HCT116 (cell line): ENCODE data around the gene HSD17B7. TPM values are rescaled to one million over a fixed set of nuclear protein-coding genes. Genes with fewer than 3 reads are reported as not detected.

ENCODE experiments used
- ATAC-seq: fragments of 200-7000 bp; cut with Tn5 transposase; 2 replicates; pipeline ENCODE4 v1.9.1; 2020; ENCODE audit warnings: mild to moderate bottlenecking, moderate library complexity
- BruUV-seq: library from RNA; stranded (reverse); fragments of 400-500 nt; replicated peaks from 2 replicates; lab custom pipeline; 2021; lab: Mats Ljungman, UMichigan
- CTCF ChIA-PET: fragments of 300-600 bp; sonication (Branson Sonifier 250); formaldehyde crosslinking; loops from one replicate; lab custom pipeline; 2021; ENCODE audit warnings: antibody characterized with exemption; lab: Charles Lee
- POLR2A ChIA-PET: fragments of 300-600, 350-600 bp; sonication (Branson Sonifier 250); formaldehyde crosslinking; loops from one replicate; lab custom pipeline; 2021; ENCODE audit warnings: antibody characterized with exemption; lab: Charles Lee
- RAD21 ChIA-PET, 2 experiments: fragments of 300-600 bp; sonication (Branson Sonifier 250); formaldehyde crosslinking; loops; one replicate each; lab custom pipeline; 2023; ENCODE audit warnings: low total read pairs in 2 of 2; ENCODE audit not compliant: uncharacterized antibody in 2 of 2, unreplicated experiment in 2 of 2, low non-redundant PET in 1 of 2; lab: Charles Lee
- DNase-seq: peaks from one replicate; pipeline ENCODE4 v3.0.0-alpha.2; 2010; ENCODE audit warnings: low read depth, low spot score
- H2AFZ ChIP-seq: fragments of 200-600 bp; shearing (Covaris generic), sonication (generic); 2 replicates; pipeline ENCODE4 v1.6.1; 2017; ENCODE audit warnings: low read depth, mixed run types, mixed read lengths, antibody characterized with exemption, low read length; ENCODE audit not compliant: poor library complexity, severe bottlenecking
- H3K27ac ChIP-seq: 2 replicates; pipeline ENCODE4 v1.5.1; 2012; ENCODE audit warnings: low read depth, low read length
- H3K27me3 ChIP-seq: fragments of 200-600 bp; sonication (generic); 2 replicates; pipeline ENCODE4 v1.6.1; 2016; ENCODE audit warnings: mixed run types, low read length, mixed read lengths; ENCODE audit not compliant: insufficient read depth
- H3K36me3 ChIP-seq, 2 experiments: fragments of 200-500 bp in 1 of 2; fragments of 200-600 bp in 1 of 2; sonication (Bioruptor generic) in 1 of 2; sonication (generic) in 1 of 2; 2 replicates each; pipeline versions ENCODE4 v1.5.1 to v1.6.1; 2014 to 2016; ENCODE audit warnings: low read length in 2 of 2, inconsistent platforms in 1 of 2, mixed read lengths in 1 of 2, mixed run types in 1 of 2; ENCODE audit not compliant: insufficient read depth in 2 of 2, control insufficient read depth in 1 of 2
- H3K4me1 ChIP-seq, 2 experiments: fragments of 200-600 bp in 1 of 2; sonication (generic) in 1 of 2; 2 replicates each; pipeline versions ENCODE4 v1.5.1 to v1.6.1; 2012 to 2017; ENCODE audit warnings: low read length in 2 of 2, inconsistent platforms in 1 of 2, mild to moderate bottlenecking in 1 of 2, mixed read lengths in 1 of 2, mixed run types in 1 of 2, moderate library complexity in 1 of 2; ENCODE audit not compliant: insufficient read depth in 2 of 2, control insufficient read depth in 1 of 2
- H3K4me2 ChIP-seq: fragments of 200-600 bp; sonication (generic); 2 replicates; pipeline ENCODE4 v1.6.1; 2017; ENCODE audit warnings: mixed run types, low read length, mixed read lengths
- H3K4me3 ChIP-seq, 2 experiments: fragments of 200-600 bp in 1 of 2; sonication (generic) in 1 of 2; replicated peaks in 1 of 2; 2 replicates each; pipeline ENCODE4 v1.5.1; 2011 to 2016; ENCODE audit warnings: low read length in 2 of 2, control low read depth in 1 of 2, low read depth in 1 of 2, mild to moderate bottlenecking in 1 of 2, mixed read lengths in 1 of 2, mixed run types in 1 of 2
- H3K79me2 ChIP-seq: fragments of 200-600 bp; sonication (generic); 2 replicates; pipeline ENCODE4 v1.6.1; 2017; ENCODE audit warnings: mild to moderate bottlenecking, mixed run types, low read length, moderate library complexity, mixed read lengths; ENCODE audit not compliant: insufficient read depth
- H3K9ac ChIP-seq: fragments of 200-600 bp; sonication (generic); 2 replicates; pipeline ENCODE4 v1.6.1; 2016; ENCODE audit warnings: low read length, mixed read lengths
- H3K9me2 ChIP-seq: fragments of 200-600 bp; sonication (generic), shearing (Covaris generic); 2 replicates; pipeline ENCODE4 v1.6.1; 2017; ENCODE audit warnings: mixed run types, mild to moderate bottlenecking, moderate library complexity; ENCODE audit not compliant: insufficient read depth
- H3K9me3 ChIP-seq, 2 experiments: fragments of 200-500 bp in 1 of 2; fragments of 200-600 bp in 1 of 2; sonication (Bioruptor generic) in 1 of 2; sonication (generic) in 1 of 2; 2 replicates each; pipeline ENCODE4 v1.6.1; 2014 to 2017; ENCODE audit warnings: low read length in 2 of 2, mixed read lengths in 2 of 2, inconsistent platforms in 1 of 2, low read depth in 1 of 2, mild to moderate bottlenecking in 1 of 2, mixed run types in 1 of 2, moderate library complexity in 1 of 2; ENCODE audit not compliant: control insufficient read depth in 1 of 2, insufficient read depth in 1 of 2
- H4K20me1 ChIP-seq: fragments of 200-600 bp; sonication (generic), shearing (Covaris generic); 2 replicates; pipeline ENCODE4 v1.6.1; 2017; ENCODE audit warnings: mixed run types, mild to moderate bottlenecking, moderate library complexity; ENCODE audit not compliant: insufficient read depth
- CBX3 ChIP-seq: IDR thresholded peaks from 2 replicates; pipeline ENCODE4 v1.6.1; 2012; ENCODE audit warnings: low read depth
- CEBPB ChIP-seq: IDR thresholded peaks from 2 replicates; pipeline ENCODE4 v1.6.1; 2012; ENCODE audit warnings: low read depth
- EGR1 ChIP-seq: IDR thresholded peaks from 2 replicates; pipeline ENCODE4 v1.6.1; 2012; ENCODE audit warnings: low read depth
- EZH2 ChIP-seq: fragments of 200-600 bp; sonication (generic); IDR thresholded peaks from 2 replicates; pipeline ENCODE4 v1.6.1; 2017; ENCODE audit warnings: antibody characterized with exemption, mixed run types
- FOSL1 ChIP-seq: IDR thresholded peaks from 2 replicates; pipeline ENCODE4 v1.6.1; 2012; ENCODE audit warnings: low read depth
- JUND ChIP-seq: IDR thresholded peaks from 2 replicates; pipeline ENCODE4 v1.6.1; 2012
- POLR2A ChIP-seq: IDR thresholded peaks from 2 replicates; pipeline ENCODE4 v1.7.0; 2011; ENCODE audit warnings: borderline replicate concordance; ENCODE audit not compliant: insufficient read depth, insufficient read length; ENCODE audit errors: extremely low read depth
- POLR2AphosphoS5 ChIP-seq: IDR thresholded peaks from 2 replicates; pipeline ENCODE4 v1.6.1; 2011; ENCODE audit warnings: mild to moderate bottlenecking, low read depth, low read length, moderate library complexity
- RAD21 ChIP-seq: IDR thresholded peaks from 2 replicates; pipeline ENCODE4 v1.6.1; 2012; ENCODE audit warnings: low read depth, mild to moderate bottlenecking
- REST ChIP-seq: IDR thresholded peaks from 2 replicates; pipeline ENCODE4 v1.6.1; 2012; ENCODE audit warnings: low read depth
- SIN3A ChIP-seq: IDR thresholded peaks from 2 replicates; pipeline ENCODE4 v1.6.1; 2012; ENCODE audit warnings: low read depth
- SP1 ChIP-seq: IDR thresholded peaks from 2 replicates; pipeline ENCODE4 v1.6.1; 2012; ENCODE audit warnings: low read depth
- intact Hi-C: fragments of 100-400 bp; cut with micrococcal nuclease; formaldehyde crosslinking; loops from 2 replicates; pipeline ENCODE4 v1.10.0; 2022
- total RNA-seq: library from RNA; stranded (reverse); gene quantifications from one replicate; pipeline ENCODE4 v1.2.1, GENCODE V29; 2021; ENCODE audit not compliant: unreplicated experiment
- TF ChIP-seq, protein P1 (sequence below): IDR thresholded peaks from 2 replicates; pipeline ENCODE4 v1.6.1; 2011; ENCODE audit warnings: mild to moderate bottlenecking, low read length, moderate library complexity; ENCODE audit not compliant: insufficient replicate concordance; ENCODE audit errors: extremely low read depth
- TF ChIP-seq, protein P2 (sequence below): IDR thresholded peaks from 2 replicates; pipeline ENCODE4 v1.6.1; 2012

HSD17B7 gene
- total RNA-seq, 1 experiment from 2014 or later, result 22.6 TPM

- Histone ChIP-seq H3K4me1 (no peaks in the 10 kb centered on the region), H3K9ac (no peak overlapping the region), H3K9me2 (no peaks in the 10 kb centered on the region), H3K4me2 (no peak overlapping the region), H3K79me2 (no peaks in the 10 kb centered on the region), H4K20me1 (no peaks in the 10 kb centered on the region), H3K4me3 (no peak overlapping the region), H3K36me3 (no peaks in the 10 kb centered on the region), H3K27me3 (no peaks in the 10 kb centered on the region), H3K27ac (no peak overlapping the region), H3K9me3 (no peaks in the 10 kb centered on the region), H2AFZ (no peak overlapping the region)
- no TSS peak for BruUV-seq
- DNase-seq (no peak), ATAC-seq (no peak)
- CTCF ChIA-PET, result no interaction called here
- TF ChIP-seq CEBPB, result no peak
- no peak for TF ChIP-seq EGR1
- TF ChIP-seq POLR2AphosphoS5, result no peak
- TF ChIP-seq, protein P1, sequence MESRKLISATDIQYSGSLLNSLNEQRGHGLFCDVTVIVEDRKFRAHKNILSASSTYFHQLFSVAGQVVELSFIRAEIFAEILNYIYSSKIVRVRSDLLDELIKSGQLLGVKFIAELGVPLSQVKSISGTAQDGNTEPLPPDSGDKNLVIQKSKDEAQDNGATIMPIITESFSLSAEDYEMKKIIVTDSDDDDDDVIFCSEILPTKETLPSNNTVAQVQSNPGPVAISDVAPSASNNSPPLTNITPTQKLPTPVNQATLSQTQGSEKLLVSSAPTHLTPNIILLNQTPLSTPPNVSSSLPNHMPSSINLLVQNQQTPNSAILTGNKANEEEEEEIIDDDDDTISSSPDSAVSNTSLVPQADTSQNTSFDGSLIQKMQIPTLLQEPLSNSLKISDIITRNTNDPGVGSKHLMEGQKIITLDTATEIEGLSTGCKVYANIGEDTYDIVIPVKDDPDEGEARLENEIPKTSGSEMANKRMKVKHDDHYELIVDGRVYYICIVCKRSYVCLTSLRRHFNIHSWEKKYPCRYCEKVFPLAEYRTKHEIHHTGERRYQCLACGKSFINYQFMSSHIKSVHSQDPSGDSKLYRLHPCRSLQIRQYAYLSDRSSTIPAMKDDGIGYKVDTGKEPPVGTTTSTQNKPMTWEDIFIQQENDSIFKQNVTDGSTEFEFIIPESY, result no peak
- TF ChIP-seq SIN3A, result no peak
- TF ChIP-seq FOSL1, result no peak
- TF ChIP-seq CBX3, result no peak
- TF ChIP-seq, protein P2, sequence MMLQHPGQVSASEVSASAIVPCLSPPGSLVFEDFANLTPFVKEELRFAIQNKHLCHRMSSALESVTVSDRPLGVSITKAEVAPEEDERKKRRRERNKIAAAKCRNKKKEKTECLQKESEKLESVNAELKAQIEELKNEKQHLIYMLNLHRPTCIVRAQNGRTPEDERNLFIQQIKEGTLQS, result no peak
- no peak for TF ChIP-seq RAD21
- TF ChIP-seq SP1, result no peak
- no peak for TF ChIP-seq REST
- TF ChIP-seq EZH2, result no peak
- no peak for TF ChIP-seq POLR2A
- TF ChIP-seq JUND, result no peak
- intact Hi-C loops, result no loop called here
- RAD21 ChIA-PET, result no interaction called here
- POLR2A ChIA-PET, result no interaction called here
Observed at GRCh38 chr1:162772571-162773154, 17.8 kb upstream of the HSD17B7 start.
